Central memory CD4-positive, alpha-beta T cell (primary cell): Measurements from ENCODE around the gene TEDC1.

Experiments used
- DNase-seq: peaks from one replicate; pipeline ENCODE4 v3.0.0; 2022

TEDC1 gene

DNA sequence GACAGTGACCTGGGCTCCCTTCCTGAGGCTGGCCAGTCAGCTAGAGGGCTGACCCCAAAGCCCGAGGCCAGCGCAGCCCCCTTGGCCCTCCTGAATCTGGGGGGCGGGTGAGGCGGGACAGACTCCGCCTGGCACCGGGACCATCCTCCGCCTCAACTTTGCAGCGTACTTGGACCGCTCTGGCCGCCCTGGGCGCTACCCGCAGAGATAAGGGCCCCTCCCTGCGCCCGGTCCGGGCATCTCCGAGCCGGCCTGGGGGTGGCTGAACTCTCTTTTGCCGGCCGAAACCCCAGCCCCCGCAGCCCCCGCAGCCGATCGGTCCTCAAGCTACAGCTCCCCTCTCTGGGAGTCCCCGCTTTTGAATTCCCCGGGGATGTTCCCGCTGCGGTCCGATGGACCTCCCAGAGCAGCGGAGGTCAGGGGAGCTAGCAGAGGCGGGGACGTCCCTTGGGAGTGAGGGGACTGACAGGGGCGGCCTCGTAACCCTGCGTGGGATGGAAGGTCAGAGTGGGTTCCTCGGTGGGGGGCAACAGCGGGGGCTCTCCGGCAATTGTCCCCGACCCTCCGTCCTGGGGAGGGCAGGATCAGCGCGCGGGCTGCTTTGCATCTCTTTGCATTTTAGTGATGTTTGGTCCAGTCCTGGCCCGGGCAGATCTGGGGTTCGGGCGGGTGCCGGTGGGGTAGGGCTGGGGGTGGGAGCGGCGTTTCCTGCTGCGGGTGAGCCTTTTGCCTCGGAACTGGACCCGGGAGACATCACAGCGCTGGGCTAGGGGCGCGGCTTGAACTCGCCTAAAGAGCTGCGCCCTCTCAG, 4.7 kb upstream of the TEDC1 start, which contains the start of gene CRIP1:
Gene CRIP1, plus strand, starts transcription at position 724 of the 811 bp plus-strand sequence. CDS start 374 bp downstream, outside the sequence.
- DNase-seq = no peak

DNA sequence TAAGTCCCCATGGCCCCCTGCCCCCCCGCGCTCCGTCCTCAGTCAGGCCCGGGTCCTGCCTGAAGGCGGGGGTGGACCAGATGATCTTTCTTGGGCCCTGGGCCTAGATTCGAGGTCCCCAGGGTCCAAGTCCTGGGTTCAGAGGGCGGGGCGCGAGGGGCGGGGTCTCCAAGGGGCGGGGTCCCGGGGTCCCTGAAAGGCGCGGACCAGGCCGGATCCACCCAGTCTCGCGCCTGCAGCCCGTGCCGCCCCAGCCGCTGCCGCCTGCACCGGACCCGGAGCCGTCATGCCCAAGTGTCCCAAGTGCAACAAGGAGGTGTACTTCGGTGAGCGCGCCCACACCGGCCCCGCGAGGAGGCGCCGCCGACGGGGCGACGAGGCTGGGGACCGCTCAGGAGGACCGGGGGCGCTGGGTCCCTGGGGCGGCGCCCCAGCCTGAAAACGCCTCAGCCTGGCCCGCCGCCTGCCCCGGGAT, 4.0 kb upstream of the TEDC1 start:
- peak; percentile 52 for DNase-seq

DNA sequence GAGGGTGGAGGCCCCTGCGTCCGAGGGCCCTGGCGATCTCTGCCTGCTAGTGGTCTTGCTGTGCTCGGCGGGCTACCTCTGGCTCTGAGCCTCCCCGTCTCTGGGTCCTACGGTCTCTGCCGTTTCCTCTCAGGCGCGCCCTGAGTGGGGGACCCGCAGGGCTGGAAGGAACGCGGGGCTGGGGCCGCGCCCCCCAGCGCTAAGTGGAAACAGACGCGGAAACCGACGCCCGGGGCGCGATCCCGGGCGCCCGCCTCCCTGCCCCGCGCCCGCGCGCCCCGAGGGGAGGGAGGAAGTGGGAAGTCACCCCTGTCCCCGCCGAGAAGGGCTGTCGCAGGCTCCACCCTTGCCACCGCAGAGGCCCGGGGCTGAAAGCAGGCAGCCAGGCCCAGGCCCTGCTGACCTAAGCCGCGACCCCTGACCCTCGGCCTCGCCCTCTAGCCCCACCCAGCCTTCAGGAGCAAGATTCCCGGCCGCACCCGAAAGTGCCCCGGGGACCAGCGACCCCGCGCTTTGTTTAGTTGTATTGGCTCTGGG, 3.5 kb upstream of the TEDC1 start:
- DNase-seq = peak; percentile 88

- no peak for DNase-seq
Measured at GRCh38 chr14:105487986-105488777, 2.9 kb upstream of the TEDC1 start.

GRCh38 chr14:105488781-105489541, 2.1 kb upstream of the TEDC1 start:
- no peak for DNase-seq

DNA sequence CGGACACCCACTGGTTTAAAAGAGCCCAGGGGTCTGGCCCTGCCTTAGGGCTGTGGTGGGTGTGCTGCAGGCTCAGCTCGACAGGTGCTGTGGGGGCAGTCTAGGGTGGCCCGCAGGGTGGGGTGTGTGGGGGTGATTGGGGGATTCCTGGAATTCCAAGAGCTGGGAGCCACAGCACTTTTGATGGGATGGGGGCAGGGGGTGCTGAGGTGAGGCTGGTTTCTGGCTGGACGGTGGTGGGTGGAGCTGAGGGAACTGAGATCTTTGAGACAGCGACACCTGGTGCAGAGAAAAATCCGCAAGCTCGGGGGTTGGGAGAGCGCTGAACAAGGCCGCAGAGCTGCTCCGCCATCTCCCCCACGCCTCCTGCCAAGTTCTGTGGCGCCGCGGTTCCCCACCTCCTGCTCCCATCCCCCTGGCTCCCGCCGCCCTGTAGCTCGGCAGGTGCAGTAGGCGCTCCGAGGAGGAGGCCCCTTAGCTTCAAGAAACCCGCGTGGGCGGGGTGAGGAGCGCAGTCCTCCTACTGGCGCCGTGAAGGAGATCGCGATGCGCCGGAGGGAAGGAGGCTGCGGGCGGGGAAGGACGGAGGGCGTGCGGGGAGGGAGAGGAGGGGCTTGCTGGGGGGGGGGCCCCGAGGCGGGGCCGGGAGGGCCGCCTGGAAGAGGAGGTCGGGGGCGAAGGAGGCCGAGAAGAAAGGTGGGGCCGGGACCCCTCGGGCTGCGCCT, 1.3 kb upstream of the TEDC1 start:
- peak; percentile 89 for DNase-seq

DNA sequence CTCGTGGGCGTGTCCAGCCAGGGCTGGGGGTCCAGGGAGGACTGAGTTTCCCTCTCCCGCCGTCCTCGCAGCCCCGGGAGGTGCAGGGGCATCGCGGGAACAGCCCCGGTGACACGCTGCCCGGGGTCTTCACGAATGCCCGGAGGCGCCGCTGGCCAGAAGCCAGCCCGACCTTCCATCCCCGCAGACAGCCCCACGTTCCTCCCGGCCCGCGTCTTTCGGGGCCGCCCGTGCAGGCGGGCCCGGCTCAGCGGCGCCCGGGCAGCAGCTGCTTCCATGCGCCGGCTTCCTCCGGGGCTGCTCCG, 827 bp upstream of the TEDC1 start:
- no peak for DNase-seq

- peak; percentile 76 for DNase-seq
Measured at GRCh38 chr14:105491366-105491973, 424 bp downstream of the TEDC1 start.

DNA sequence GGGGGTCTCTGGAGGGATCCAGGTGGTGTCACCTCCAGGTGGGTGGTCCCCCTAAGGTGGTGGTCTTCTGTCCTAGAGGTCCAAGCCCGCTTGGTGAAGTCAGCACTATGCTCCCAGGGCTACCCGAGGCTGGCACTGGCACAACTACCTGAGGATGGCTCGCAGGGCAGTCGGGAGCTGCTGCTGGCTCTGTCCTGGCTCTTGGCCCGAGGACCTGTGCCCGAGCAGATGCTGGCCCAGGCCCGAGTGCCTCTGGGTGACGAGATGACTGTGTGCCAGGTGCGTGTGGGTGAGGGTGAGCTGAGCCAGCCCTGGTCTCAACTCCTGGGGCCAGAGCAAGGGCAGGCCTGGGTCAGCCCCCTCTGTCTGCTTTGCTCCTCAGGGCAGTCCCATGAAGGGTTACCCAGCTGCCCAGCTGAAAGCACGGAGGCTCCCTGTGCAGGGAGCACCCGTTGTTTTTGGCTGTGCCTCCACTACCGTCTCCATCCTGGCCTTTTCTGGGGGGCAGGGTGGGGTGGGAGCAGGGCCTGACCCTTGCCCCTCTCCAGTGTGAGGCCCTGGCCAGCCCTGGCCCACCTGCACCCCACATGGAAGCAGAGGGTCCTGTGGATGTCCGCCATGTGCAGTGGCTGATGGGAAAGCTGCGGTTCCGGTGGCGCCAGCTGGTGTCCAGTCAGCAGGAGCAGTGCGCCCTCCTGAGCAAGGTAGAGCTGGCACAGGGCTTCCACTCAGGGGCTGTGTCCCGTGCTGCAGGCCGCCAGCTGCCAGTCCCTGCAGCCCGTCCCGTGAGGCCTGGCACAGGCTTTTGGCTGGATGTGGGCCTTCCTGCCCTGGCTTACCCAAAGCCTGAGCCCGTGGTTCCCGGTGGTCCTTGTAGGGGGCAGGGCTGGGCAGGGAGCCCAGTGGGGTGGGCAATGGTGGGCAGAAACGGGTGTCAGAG, 1.3 kb downstream of the TEDC1 start:
- DNase-seq = no peak

DNA sequence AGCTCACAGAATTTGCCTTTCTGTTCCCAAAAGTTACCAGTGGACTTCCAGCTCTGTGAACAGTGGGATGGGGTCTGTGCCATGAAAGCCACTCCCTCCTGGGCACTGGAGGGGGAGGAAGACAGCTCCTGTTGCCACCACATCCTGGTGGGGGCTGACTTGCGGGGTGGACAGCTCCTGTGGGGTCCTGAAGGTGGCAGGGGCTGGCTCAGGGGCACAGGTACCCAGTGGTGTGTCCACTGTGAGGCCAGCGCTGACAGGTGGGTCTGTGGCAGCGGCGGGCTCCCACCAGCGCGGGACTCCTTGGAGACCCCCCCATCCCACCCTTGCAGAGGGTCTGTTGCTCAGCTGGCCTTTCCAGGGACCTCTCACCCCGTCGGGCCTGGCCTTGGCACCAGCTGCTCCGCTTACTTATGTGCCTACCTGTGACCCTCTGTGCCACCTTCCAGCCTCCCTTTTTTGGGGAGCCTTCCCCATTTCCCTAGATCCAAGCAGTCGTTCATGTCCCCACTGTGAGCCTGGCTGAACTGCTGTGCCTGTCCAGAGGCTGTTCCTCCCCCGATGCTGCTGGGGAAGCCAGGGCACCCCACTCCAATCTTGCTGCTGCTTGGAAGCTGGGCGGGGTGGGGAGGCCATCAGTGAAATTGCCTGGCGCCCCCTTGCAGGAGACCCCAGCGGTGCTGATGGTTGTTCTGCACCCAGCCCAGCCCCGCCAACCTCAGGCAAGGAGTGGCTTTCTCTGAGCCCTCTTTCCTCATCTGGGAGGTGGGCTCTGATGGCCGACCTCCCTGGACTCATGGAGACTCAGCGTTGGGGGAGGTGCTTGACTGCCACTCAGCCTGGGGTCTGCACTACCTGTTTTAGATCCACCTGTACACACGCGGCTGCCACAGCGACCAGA, 2.2 kb downstream of the TEDC1 start:
- no peak for DNase-seq

DNA sequence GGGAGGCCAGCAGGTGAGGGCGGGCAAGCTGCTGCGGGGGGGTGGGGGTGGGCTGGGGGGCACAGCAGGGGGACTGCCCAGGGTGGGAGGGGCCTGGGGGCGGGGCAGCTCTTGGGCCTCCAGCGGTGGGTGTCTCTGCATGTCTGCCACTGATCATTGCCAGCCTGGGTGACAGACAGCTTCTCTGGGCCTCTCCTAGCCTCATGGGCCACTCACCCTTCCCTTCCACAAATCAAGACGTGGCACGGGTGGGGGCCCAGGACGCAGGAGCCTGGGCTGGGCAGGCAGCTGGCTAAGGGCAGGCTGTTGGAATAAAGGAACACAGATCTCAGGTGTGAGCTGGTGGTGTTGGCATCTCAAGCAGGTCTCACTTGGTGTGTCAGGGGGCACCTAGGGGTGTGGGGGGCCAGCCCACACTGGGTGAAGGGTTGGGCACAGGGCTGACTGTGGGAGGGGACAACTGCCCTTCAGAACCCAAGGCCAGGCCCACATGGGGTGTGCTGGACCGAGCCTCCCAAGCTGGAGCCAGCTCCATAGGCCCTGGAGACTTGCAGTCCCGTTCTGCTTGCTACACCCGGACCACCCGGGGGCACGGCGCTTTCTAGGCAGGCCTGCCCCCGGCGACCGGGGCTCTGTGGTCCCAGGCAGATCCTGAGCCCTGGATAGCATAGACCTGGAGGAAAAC, 3.0 kb downstream of the TEDC1 start:
- no peak for DNase-seq

DNA sequence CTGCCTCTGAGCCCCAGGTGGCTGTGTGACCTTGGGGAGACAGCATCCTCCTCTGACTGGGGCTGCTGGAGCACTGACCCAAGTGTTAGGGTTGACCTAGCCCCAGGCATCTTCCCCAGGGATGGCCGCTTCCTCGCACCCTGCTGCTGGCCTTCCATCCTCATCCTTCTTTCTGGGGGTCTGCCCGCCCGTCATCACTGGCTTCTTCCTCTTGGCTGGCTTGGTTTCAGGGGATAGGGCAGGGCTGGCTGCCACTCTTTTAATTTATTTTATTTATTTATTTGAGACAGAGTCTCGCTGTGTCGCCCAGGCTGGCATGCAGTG, 3.5 kb downstream of the TEDC1 start:
- no peak for DNase-seq

DNA sequence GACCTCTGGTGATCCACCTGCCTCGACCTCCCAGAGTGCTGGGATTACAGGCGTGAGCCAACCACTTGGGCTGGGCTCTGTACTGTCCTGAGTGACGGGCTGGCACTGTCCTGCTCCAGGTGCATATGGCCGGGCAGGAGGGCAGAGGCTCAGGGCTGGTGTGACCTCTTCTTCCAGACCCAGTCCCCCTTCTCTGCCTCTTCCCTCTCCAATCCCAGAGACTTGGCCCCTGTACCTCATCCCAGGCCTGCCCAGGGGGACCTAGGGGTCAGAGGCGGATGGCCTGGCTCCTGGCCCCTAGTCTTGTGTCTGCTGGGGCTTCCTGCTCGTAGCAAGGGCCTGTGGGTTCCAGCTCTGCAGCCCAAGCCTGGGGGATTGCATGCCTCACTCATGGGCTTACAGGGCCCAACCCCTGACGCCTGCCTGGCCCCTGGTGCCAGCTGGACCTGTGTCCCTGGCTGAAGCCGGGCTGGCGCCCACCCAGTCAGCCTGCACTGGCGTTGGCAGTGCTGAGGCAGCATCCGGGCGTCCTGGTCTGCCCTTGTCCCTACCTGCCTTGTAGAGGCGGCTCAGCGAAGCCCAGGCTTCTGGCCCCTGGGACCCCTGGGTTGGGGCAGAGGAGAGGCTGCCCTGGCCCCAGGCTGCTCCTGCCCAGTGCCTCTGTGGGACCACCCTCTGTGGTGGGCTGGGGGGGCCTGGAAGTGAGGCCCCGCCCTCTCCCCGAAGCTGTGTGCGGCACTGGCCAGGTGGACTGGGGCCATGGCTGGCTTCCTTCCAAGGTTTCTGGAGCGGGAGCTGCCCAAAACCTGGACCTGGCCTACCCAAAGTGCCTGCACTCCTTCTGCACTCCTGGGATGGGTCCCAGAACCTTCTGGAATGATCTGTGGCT, 4.3 kb downstream of the TEDC1 start:
- no peak for DNase-seq

DNA sequence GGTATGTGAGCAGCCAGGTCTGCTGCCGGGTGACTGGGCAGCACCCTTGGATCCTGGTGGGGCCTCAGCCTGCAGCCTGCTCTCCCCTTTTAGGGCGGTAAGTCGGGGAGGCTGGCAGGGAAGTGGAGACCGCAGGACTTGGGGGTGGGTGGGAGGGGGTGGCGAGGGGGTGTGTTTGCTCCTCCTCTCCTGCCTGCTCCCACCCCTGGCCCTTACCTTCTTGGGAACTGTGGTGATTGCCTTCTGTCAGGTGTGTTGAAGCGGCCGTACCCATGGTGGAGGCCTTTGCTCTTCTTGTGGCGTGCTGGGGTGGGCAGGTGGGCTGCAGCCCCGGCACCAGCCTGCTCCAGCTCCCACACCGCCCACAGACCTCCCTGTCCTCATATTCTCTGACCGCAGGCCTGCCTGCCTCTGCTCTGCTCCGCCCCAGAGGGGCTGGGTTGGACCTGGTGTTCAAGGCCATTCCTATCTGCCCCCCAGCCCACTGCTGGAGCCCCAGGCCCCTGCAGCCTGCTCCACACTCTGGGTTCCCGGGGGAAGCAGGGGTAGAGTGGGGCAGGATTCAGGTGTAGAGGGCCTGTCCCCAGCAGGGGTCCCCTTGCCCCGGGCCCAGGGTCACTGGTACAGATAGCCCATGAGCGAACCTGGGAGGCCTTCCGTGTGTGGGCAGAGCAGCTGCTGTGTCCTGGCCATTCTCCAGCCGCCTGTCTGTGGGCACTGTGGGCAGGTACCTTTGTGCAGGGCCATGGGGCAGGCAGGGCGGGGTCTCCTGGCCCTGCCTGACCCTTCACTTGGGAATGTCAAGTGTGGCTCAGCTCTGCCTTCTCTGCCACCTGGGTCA, 5.2 kb downstream of the TEDC1 start:
- no peak for DNase-seq

- DNase-seq = no peak
Measured at GRCh38 chr14:105496831-105497591, 6.0 kb downstream of the TEDC1 start.
